GM12801 (cell line): ENCODE measurements around the gene EGLN3.

Experiments used
- CTCF ChIP-seq: IDR thresholded peaks from one replicate; pipeline ENCODE4 v1.5.1; 2011; ENCODE audit warnings: control low read depth; ENCODE audit not compliant: insufficient read length; ENCODE audit errors: extremely low read depth

EGLN3 gene

GRCh38 chr14:33915682-33916081 is 35.2 kb downstream of the EGLN3 start:
- TF ChIP-seq CTCF, result no peak

- no peak for TF ChIP-seq CTCF
Observed at GRCh38 chr14:33914676-33915516, 36.0 kb downstream of the EGLN3 start.

GRCh38 chr14:33911046-33911445 is 39.8 kb downstream of the EGLN3 start:
- no peak for TF ChIP-seq CTCF

- no peak for TF ChIP-seq CTCF
Observed at GRCh38 chr14:33910435-33910834, 40.4 kb downstream of the EGLN3 start.

GRCh38 chr14:33909380-33910084 is 41.3 kb downstream of the EGLN3 start:
- TF ChIP-seq CTCF, result no peak

GRCh38 chr14:33908540-33909223 is 42.2 kb downstream of the EGLN3 start:
- TF ChIP-seq CTCF, result no peak

- no peak for TF ChIP-seq CTCF
Observed at GRCh38 chr14:33906968-33907367, 43.9 kb downstream of the EGLN3 start.
